Bronchial epithelial cell (primary cell): ENCODE results near the gene CDX2. TPM values are rescaled to one million over a fixed set of nuclear protein-coding genes. Genes with fewer than 3 reads are reported as not detected.
"Not testable (repeated sequence)": the region's sequence is repeated elsewhere in the genome, so short reads cannot be mapped to it uniquely, and the experiment has no call there.

Experiments
- DNase-seq: peaks from one replicate; pipeline ENCODE4 v3.0.0-alpha.2; 2010; ENCODE audit warnings: low read depth
- FAIRE-seq: peaks from 2 replicates; lab custom pipeline; 2011; peaks lifted over from hg19 to GRCh38; lab: Jason Lieb, UNC
- H3K27me3 ChIP-seq: 2 replicates; pipeline ENCODE4 v1.5.1; 2011; ENCODE audit warnings: low read length; ENCODE audit not compliant: control insufficient read depth, insufficient read depth
- H3K36me3 ChIP-seq: 2 replicates; pipeline ENCODE4 v1.5.1; 2011; ENCODE audit warnings: low read length; ENCODE audit not compliant: control insufficient read depth, insufficient read depth
- H3K4me3 ChIP-seq: 2 replicates; pipeline ENCODE4 v1.5.1; 2011; ENCODE audit warnings: mild to moderate bottlenecking, low read depth, low read length, control low read depth
- CTCF ChIP-seq: IDR thresholded peaks from 2 replicates; pipeline ENCODE4 v1.5.1; 2011; ENCODE audit warnings: mild to moderate bottlenecking, moderate library complexity, low read length, control low read depth, inconsistent platforms; ENCODE audit not compliant: insufficient read depth, severe bottlenecking
- total RNA-seq: library from RNA; depleted of rRNA; stranded (reverse); fragments of >200 nt; gene quantifications from 2 replicates; pipeline ENCODE4 v1.2.1, GENCODE V29; 2014

CDX2 gene
- total RNA-seq, 1 donor from 2014 or later = not detected

GRCh38 chr13:28010046-28010445, 40.9 kb upstream of the CDX2 start:
- DNase-seq = no peak
- Histone ChIP-seq H3K27me3 (no peaks in the 10 kb centered on the region), H3K4me3 (no peak overlapping the region), H3K36me3 (no peaks in the 10 kb centered on the region)
- FAIRE-seq = no peak
- TF ChIP-seq CTCF = no peak

- not testable (repeated sequence) for DNase-seq, H3K4me3 ChIP-seq, H3K36me3 ChIP-seq, H3K27me3 ChIP-seq, FAIRE-seq
Measured at GRCh38 chr13:28005016-28005415, 35.9 kb upstream of the CDX2 start.

- FAIRE-seq (no peak), DNase-seq (no peak)
- no peak for TF ChIP-seq CTCF
- Histone ChIP-seq H3K4me3 (no peak overlapping the region), H3K36me3 (no peaks in the 10 kb centered on the region), H3K27me3 (no peaks in the 10 kb centered on the region)
Measured at GRCh38 chr13:28002886-28003698, 34.0 kb upstream of the CDX2 start.

- DNase-seq (no peak), FAIRE-seq (no peak)
- Histone ChIP-seq H3K36me3 (no peaks in the 10 kb centered on the region), H3K4me3 (no peak overlapping the region), H3K27me3 (no peaks in the 10 kb centered on the region)
- TF ChIP-seq CTCF = no peak
Measured at GRCh38 chr13:28001837-28002473, 32.8 kb upstream of the CDX2 start.

- DNase-seq (no peak), FAIRE-seq (no peak)
- TF ChIP-seq CTCF = no peak
Measured at GRCh38 chr13:28001049-28001448, 31.9 kb upstream of the CDX2 start.

GRCh38 chr13:28000567-28000966, 31.5 kb upstream of the CDX2 start:
- no peak for TF ChIP-seq CTCF
- Histone ChIP-seq H3K27me3 (no peaks in the 10 kb centered on the region), H3K4me3 (no peak overlapping the region), H3K36me3 (no peaks in the 10 kb centered on the region)
- FAIRE-seq (no peak), DNase-seq (no peak)

More at GRCh38 chr13:28001049-28001448, 31.9 kb upstream of the CDX2 start:
- Histone ChIP-seq H3K27me3 (no peaks in the 10 kb centered on the region), H3K36me3 (no peaks in the 10 kb centered on the region), H3K4me3 (no peak overlapping the region)
